NCI-H146 (cell line): ENCODE results near the gene LYRM7.
"Not testable (repeated sequence)": the region's sequence is repeated elsewhere in the genome, so short reads cannot be mapped to it uniquely, and the experiment has no call there.

Experiments
- DNase-seq: peaks from one replicate; lab custom pipeline; 2025; lab: John Stamatoyannopoulos, UW

LYRM7 gene

DNA sequence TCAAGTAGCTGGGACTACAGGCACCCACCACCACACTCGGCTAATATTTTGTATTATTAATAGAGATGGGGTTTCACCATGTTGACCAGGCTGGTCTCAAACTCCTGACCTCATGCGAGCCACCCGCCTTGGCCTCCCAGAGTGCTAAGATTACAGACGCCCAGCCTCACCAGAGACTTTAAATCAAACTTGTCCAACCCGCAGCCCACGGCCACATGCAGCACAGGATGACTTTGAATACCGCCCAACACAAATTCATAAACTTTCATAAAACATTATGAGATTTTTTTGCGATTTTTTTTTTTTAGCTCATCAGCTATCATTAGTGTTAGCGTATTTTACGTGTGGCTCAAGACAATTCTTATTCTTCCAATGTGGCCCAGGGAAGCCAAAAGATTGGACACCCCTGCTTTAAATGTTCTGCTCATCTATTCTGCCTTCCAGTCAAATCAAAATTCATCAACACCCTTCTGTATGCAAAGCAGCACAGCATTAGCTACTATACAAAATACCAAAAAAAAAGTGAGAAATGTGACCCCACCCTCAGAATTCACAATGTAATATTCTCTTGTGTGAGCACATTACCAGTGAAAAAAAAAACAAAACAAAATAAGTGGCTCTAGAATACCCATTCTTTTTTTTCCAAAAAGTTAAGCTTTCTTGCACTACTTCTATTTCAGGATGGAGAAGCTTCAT, 50.4 kb downstream of the LYRM7 start:
- no peak for DNase-seq

GRCh38 chr5:131221888-131222287, 51.1 kb downstream of the LYRM7 start:
- DNase-seq, result no peak

- no peak for DNase-seq
Observed at GRCh38 chr5:131222731-131223130, 52.0 kb downstream of the LYRM7 start.

- DNase-seq, result no peak
Observed at GRCh38 chr5:131223751-131224386, 53.1 kb downstream of the LYRM7 start.

- DNase-seq, result no peak
Observed at GRCh38 chr5:131224387-131225201, 53.9 kb downstream of the LYRM7 start.

DNA sequence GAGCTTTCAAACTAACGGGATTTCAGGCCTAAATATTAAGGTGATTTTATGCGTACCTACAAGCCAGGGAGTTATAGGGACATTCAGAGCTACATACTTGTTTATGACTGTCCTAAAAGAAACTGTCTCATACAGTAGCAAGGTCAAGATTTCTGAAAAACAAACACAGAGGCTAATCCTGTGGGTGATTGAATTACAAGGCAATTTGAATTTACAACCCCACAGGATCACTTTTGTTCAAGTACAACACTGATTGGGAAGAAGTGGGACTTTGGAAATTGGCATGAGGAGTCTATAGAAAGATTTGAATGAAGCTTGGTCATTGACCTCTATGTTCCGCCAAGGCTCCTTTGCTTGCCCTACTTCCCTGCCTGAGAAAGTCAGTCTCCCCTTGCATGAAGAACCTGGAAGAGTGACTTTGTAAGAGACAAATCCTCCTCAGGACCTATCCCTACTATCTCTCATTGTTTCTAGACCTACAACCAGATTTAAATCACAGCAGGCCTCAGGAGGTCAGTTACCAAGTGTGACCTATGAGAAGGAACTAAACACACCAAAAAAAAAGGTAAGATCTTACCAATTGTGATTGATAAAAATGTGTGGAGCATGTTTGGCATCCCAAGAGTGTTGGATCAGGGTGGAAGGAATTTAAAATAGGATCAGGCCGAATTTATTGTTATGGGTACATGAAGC, 54.7 kb downstream of the LYRM7 start:
- DNase-seq, result no peak

DNA sequence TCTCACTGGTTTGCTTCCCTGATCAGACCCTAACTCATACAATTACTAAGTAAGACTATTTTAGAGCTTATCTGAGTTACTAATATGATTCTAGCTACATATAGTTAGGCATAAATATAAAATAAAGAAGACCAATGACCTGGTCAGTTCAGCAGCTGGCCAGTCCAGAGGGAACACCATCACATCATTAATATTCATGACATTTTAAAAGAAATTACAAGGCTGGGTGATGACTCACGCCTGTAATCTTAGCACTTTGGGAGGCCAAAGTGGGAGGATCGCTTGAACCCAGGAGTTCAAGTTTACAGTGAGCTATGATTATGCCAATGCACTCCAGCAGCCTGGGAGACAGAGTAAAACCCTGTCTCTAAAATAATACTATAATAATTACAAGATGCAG, 56.2 kb downstream of the LYRM7 start:
- DNase-seq, result no peak

GRCh38 chr5:131228646-131229045, 57.9 kb downstream of the LYRM7 start:
- DNase-seq, result no peak

- DNase-seq, result no peak
Observed at GRCh38 chr5:131229623-131230022, 58.9 kb downstream of the LYRM7 start.

GRCh38 chr5:131230406-131230805, 59.7 kb downstream of the LYRM7 start:
- DNase-seq, result peak; percentile 4

- no peak for DNase-seq
Observed at GRCh38 chr5:131239686-131240085, 68.9 kb downstream of the LYRM7 start.

GRCh38 chr5:131242728-131243255, 72.0 kb downstream of the LYRM7 start:
- DNase-seq, result no peak

GRCh38 chr5:131245312-131245711, 74.6 kb downstream of the LYRM7 start:
- no peak for DNase-seq

DNA sequence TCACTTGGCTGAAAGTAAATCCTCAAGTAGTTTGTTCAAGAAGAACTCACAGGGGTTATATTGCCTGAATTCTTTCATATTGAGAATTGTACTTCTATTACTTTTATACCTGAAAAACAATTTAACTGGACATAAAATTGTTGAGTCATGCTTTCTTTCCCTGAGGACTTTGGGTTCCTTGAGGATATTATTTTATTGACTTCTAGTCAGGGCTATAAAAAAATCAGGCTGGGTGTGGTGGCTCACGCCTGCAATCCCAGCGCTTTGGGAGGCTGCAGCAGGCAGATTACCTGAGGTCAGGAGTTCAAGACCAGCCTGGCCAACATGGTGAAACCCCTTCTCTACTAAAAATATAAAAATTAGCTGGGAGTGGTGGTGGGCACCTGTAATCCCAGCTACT, 75.2 kb downstream of the LYRM7 start:
- DNase-seq, result no peak

- no peak for DNase-seq
Observed at GRCh38 chr5:131246504-131246903, 75.8 kb downstream of the LYRM7 start.

DNA sequence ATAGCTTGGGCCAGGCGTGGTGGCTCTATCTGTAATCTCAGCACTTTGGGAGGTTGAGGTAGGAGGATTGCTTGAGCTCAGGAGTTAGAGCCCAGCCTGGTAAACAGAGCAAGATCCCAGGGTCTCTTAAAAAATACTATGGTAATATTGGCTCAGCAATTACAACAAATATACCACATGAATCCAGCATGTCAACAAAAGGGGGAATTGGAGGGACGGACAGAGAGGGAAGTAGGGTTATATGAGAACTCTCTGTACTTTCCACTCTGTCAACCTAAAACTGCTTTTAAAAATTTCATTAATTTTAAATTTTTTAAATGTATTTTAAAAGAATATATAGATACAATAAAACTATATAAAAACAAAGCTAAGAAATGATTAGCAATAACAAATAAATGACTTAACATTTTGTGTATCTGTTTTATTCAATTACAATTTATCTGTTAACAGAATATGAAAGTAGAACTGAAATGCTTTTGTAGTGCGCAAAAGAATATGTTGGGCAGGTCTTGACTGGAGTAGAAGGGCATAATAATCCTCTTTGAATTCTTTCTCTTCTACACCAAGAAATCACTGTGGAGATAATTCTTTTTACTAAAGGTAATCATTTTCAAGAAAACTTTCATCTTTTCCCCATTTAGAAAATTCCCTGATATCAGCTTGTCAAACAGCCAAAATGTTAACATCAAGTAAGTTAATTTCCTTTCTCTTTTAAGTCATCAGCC, 80.2 kb downstream of the LYRM7 start:
- no peak for DNase-seq

- DNase-seq, result no peak
Observed at GRCh38 chr5:131252824-131253171, 82.1 kb downstream of the LYRM7 start.

DNA sequence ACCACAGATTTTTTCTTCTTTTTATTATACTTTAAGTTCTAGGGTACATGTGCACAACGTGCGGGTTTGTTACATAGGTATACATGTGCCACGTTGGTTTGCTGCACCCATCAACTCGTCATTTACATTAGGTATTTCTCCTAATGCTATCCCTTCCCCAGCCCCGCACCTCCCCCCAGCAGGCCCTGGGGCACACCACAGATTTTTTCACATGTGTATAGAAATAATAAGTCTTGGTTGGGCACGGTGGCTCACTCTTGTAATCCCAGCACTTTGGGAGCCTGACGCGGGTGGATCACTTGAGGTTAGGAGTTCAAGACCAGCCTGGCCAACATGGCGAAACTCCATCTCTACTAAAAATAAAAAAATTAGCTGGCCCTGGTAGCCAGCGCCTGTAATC, 83.3 kb downstream of the LYRM7 start:
- not testable (repeated sequence) for DNase-seq

DNA sequence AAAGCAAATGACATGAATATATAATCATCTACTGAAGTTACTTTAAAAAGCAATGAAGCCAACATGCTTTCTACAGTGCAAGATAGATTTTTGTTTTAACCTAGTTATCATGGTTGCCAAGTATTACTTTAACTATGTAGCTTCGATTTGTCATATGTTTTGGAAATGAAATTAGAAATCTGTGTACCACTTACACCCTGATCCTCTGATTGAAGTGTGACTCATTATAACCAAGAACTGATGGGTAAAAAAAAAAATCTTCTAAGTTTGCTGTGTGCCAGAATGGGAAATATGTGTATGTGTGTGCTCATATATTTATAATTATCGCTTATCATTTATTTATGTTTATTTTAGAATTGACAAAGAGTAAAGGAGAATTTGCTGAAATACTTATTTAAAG, 84.0 kb downstream of the LYRM7 start:
- DNase-seq, result no peak
